GM10847 (cell line): Measurements from ENCODE around the gene BLOC1S1.

Experiments
- POLR2A ChIP-seq: IDR thresholded peaks from 2 replicates; pipeline ENCODE4 v1.6.1; 2011; ENCODE audit not compliant: insufficient read length; ENCODE audit errors: extremely low read depth

The BLOC1S1 gene

DNA sequence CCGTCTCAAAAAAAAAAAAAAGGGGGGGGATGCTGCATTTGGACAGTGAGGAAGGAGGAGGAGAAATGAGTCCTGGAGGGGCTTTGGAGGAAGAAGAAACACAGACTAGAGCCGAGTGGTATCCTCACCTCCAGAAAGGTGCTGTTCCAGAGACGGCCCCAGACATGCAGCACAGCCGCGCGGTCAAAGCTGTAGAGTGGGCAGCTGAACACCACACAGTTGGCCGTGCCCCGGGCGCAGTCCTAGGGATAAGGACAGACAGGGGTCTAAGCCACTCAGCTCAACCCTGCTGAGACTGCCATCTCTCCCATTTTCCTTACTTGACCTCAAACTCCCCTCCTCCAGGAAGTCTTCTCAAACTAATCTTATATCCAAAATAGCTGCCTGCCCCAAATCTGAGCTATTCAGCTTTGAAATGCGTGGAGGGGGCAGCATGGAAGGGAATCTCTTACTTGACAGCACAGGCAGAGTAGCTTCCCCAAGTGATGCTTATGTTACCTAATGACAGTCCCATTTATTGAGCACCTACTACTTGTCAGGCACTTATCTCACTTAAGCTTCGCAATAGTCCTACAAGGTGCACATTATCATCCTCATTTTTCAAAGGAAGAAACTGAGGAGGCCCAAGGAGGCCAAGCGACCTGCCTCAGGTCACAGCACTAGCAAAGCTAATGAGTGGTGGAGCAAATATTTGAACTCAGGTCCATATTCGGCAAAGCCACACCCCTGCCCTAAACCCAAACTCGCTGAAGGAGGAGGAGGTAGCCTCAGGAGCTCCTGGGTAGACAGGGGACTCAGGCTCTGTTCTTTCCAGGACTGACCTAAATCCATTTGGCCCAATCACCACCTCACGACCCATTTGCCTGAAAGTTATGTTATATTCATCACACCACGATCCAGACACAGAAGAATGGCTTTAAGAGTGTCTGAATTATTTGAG is 26.9 kb upstream of the BLOC1S1 start:
- TF ChIP-seq POLR2A: no peak

DNA sequence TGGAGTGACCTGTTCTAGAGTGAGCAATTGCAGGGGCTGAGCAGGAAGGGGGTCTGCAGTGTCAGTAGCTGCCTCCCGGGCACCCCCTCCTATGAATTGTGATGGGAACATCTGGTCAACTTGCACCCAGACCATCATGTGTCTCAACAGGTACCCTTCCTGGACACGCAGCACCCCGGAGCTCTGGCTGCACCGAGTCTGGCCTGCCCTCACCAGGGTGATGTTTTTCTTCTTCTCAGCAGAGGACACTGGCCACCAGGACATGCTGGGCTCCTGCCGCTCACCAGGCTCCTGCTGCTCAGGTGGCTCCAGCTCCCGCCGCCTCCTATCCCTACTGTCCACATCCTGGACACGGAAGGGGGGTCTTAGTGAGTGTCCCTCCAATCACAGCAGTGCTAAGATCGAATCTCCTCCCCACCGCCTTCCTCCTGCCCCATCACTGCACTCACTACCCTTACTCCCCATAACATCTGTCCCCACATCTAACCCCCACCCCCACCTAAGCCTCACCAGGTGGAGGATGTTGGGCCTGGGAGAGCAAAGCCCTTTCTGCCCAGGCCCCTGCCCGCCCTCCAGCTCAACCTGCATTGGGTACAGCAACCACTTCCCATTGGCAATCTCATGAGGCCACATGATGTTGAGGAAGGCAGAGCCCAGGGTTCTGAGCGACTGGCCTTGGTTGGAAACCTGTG is 23.1 kb upstream of the BLOC1S1 start:
- TF ChIP-seq POLR2A: no peak

DNA sequence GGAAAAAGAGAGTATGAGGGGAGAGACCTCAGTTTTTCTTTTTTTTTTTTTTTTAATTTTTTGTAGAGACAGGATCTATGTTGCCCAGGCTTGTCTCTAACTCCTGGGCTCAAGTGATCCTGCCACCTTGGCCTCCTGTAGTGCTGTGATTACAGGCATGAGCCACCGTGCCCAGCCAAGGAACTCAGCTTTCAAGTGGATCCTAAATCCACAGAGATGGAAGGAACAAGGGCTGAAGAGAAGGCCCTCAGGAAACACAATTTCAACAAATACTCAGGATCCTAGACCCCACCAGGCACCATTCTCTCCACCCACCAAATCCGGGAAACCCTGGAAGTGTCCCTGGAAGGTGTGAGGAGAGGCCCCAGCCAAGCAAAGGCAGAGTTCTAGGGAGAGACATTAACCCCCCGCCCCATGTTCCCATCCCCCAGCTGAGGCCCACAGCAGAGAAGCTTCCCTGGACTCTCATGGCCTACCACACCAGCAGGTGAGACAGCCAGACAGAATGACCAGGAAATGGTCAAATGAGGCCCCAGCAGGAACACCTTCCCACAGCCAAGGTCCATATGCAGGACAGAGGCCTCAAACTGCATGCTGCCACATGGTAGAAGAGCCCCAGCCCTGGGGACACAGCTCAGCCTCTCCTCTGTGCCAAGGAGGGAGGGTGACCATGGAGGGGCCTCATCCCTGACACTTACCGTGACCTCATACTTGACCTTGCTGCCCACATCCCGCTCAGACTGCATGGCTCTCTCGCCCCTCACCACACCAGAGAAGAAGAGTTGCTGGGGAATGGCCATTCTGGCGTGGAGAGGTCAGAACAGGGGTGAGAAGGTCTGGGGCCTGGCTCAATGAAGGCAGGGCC is 22.3 kb upstream of the BLOC1S1 start:
- TF ChIP-seq POLR2A: no peak

DNA sequence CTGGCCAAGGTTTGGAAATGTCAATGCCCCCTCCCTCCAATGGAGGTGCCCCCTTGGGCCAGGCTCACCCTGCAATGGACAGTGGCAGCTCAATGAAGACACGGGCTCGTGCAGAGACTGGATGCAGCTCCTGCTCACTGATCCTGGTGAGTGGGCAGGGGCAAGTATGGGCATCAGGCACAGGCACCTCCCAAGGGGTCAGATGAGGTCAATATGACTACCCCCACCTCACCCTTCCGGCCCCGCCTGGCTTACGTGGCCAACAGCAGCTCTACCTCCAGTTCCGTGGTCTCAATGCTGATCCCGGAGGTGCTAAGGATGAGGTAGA is 21.7 kb upstream of the BLOC1S1 start:
- no peak for TF ChIP-seq POLR2A

DNA sequence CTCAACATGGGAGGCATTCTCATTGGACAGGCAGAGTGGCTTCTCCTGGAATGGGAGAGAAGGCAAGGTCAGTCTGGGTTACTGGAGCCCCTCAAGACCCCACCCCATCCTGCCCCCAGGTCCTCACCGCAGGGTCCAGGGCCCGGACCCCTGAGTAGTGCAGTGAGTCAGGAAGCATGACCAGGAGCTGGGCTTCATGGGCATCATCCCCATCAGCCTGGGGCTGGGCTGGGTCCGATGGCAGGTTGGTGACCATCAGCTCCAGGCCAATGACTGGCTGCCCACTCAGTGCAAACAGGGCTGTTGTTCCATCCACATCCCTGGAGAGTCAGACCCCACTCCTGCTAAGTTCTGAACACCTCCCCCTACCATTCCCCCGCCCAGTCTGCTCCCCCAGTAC is 21.2 kb upstream of the BLOC1S1 start:
- TF ChIP-seq POLR2A: no peak

DNA sequence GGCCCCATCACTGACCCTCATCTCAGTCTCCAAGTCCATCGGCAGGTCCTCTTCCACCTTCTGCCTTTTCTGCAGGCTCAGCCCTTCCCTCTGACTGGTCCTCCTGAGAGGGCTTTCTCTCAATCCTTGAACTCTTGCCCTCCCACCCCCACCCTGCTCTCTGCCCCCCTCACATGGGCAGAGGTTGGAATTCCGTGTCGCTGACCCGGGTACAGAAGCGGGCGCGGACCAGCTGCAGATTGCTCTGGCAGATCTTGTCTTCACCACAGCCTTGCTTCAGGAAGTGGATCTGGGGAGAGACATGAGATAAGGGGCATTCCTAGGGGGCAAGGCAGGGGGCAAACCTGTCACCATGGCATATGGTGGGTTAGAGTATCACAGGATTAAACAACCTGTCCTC is 20.5 kb upstream of the BLOC1S1 start:
- no peak for TF ChIP-seq POLR2A

DNA sequence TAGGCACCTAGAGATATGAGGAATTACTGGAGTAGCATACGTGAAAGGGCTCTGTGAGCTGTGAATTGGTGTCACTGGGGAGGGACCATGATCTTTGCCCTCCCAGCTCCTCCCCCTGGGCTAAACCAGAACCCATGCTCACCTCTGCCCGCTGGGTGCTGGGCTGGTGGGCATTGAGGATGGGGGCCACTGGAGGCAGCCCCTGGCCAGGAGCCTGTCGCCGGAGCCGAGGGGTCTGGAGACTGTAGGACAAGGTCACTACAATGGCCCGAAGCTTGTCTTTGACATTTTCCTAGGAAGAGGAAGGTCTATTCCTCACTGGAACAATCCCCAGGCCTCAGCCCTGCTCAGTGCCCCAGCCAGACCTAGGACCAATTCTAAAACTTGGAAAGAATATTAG is 19.7 kb upstream of the BLOC1S1 start:
- no peak for TF ChIP-seq POLR2A

DNA sequence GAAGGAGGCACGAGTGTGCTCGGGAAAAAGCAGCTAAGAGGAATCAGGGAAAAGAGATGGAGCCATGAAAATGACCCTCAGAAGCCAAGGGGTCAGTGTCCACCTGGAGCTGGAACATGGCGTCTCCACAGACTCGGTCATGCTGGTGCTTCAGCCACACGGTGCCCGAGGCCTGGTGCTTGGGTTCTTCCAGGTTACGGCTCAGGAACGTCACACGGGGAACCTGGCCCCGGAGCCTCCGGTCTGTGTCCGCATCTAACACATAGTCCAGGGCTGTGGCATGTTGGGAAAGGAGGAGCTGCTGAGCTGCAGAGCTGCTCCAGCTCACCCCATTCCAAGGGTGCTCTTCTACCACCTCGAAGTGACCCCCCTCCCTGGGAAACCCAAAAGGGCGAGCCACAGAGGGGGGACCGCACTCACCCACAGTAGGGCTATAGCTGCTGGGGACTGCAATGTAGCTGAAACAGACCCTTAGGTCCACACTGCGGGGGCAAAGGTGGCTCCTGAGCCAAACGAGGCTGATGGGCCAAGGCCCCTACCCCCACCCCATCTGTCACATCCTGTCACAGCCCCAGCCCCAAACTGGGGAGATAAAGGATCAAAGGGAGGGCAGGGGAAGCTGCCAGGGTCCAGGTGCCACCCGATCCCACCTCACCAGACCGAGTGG is 18.9 kb upstream of the BLOC1S1 start:
- no peak for TF ChIP-seq POLR2A

DNA sequence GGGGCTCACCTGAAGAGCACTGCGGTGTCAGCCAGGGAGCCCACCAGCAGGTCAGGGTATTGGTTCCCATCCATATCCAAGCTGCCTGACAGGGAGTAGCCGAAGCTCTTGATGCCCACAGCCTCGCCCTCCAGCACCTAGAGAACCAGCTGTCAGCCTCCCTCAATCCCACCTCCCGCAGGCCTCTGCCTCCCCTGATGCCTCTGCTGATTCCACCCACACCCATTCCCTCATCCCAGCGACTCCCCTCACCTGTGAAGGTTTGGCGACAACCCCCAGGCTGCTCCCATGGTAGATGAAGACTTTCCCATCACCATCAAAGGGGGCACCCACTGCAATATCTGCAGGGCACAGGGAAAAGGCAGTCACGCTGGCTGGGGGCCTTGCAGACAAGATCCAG is 18.2 kb upstream of the BLOC1S1 start:
- TF ChIP-seq POLR2A: no peak

DNA sequence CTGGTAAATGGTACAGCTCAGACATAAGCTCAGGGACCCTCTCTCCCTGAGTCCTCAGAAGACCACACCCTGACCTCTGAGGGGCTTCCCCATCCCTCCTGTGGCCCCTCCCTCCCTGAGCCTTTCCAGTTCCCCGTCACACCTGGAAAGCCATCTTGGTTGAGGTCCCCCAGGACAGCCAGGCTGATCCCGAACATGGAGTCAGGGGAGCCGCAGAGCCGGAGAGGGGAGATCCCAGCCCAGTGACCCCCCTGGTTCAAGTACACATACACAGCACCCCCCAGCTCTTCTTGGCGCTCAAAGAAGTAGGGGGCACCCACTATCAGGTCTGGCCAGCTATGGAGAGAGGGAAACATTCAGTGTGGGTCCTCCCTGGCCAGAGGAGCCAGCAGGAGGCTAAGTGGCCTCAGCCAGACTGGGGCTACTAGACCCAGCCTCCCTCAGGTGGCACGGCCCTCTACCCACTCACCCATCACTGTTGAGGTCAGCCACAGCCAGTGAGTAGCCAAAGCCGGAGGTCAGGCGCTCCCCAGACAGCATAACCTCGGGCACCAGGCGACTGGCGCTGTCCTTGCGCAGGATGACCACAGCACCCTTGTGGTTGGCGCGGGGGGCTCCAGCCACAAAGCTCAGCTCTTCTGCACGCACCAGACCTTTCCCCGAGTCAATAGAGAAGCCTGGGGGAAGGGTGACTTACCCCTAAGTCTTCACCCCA is 17.4 kb upstream of the BLOC1S1 start:
- TF ChIP-seq POLR2A: no peak

DNA sequence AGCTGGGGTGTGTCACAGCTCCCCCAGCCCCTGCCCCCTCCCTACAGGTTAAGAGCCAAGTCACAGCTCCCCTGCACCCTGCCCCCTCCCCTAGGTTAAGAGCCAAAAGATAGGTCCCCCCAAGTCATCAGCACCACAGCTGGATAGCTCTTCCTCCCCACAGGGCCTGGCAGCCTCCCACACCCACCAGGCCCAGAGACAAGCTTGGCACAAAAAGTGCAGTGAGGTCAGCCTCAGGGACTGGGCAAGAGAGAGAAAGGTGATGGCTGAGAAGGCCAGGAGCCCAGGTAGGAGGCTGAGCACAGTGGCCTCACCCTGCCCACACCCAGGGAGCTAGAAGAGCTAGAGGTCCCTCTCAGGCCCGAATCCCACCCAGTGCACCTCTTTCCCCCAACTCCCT is 16.9 kb upstream of the BLOC1S1 start:
- TF ChIP-seq POLR2A: no peak

DNA sequence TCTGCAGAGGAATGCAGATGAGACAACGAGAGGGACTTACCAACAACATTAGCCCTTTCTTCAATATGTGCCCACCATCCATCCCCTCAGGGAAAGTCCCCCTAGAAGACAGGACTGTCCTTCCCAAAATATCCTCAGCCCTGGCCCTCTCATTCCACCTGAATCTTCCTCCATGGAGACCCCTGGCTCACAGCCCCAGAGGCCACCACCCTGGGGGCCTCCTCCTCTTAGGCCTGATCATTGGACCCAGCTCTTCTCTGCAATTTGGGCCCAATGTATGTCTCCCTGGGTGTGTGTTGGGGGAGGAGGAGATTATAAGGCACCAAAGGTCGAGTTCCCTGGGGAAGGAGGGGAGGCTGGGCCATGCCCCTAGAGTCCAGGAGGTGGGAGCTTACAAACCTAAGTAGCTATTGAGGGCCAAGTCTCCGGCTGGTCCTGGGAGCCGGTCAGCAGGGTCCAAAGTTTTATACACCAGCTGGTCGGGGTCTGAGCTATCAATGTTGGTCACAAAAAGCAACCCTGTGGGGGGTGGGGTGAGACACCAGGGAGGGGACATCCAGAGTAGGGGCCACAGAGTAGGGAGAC is 16.3 kb upstream of the BLOC1S1 start:
- no peak for TF ChIP-seq POLR2A

DNA sequence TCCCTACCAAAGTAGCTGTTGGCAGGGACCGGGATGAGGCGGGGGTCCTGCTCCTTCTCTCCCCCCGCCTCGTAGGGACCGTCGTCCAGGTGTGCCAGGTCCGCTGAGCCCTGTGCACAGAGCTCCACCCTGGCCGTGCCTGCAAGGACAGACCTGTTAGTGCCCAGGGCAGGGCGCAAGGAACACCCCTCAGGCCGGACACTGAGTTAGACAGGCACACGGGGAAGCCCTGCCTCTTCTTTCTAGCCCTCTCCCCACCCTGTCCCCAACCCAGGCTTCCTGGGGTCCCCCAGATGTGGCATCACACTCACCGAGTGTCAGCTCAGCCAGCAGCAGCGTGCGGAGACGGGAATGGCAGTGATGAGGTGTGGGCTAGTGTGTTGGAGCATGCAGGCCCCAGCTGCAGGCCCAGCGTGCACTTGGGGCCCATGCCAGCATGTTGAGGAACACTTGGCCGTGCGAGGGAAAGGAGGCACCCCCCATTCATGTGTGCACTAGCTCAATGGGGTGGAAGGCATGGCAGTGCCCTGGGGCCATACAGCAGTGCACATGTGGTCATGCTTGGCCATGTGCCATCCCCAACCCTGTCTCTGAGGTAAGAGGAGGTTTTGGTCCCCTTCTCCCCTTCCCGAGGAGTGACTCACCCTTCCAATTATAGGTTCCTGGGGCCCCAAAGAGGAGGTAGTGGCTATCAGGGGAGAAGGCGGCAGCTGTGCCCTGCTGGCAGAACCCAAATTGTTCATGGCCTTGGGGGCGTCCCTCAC is 15.4 kb upstream of the BLOC1S1 start:
- no peak for TF ChIP-seq POLR2A
